HepG2 (cell line): ENCODE measurements around the gene CYB5B. TPM values are rescaled to one million over a fixed set of nuclear protein-coding genes. Genes with fewer than 3 reads are reported as not detected.
A peak's percentile ranks its signal among the peaks of the same experiment; 100 is the strongest.

Source experiments
- AGO2 ChIP-seq: fragments of 200-400 bp; formaldehyde crosslinking; optimal IDR thresholded peaks from 2 replicates; pipeline ENCODE3; 2017; ENCODE audit warnings: mild to moderate bottlenecking, low read depth, low read length, moderate library complexity
- CBX5 ChIP-seq: sonication (generic); formaldehyde crosslinking; IDR thresholded peaks from 2 replicates; pipeline ENCODE4 v1.4.0; 2020; ENCODE audit warnings: missing genetic modification reagents, borderline replicate concordance
- GTF3A ChIP-seq: sonication (generic); formaldehyde crosslinking; conservative IDR thresholded peaks from 2 replicates; pipeline ENCODE4 v1.4.0; 2020; ENCODE audit warnings: mild to moderate bottlenecking, missing genetic modification reagents
- KDM1A ChIP-seq: IDR thresholded peaks from 2 replicates; pipeline ENCODE4 v1.6.1; 2016; ENCODE audit warnings: missing compliant biosample characterization
- KLF6 ChIP-seq: IDR thresholded peaks from 2 replicates; pipeline ENCODE4 v1.8.0; 2016; ENCODE audit warnings: missing biosample characterization, missing genetic modification reagents
- NR2F2 ChIP-seq: IDR thresholded peaks from 2 replicates; pipeline ENCODE4 v1.6.1; 2012; ENCODE audit warnings: low read depth, inconsistent platforms, borderline replicate concordance
- NR3C1 ChIP-seq: sonication (generic); formaldehyde crosslinking; IDR thresholded peaks from 2 replicates; pipeline ENCODE4 v1.4.0; 2020; ENCODE audit warnings: missing genetic modification reagents
- NRL ChIP-seq: sonication (generic); formaldehyde crosslinking; IDR thresholded peaks from 2 replicates; pipeline ENCODE4 v1.5.0; 2020; ENCODE audit warnings: missing genetic modification reagents, mild to moderate bottlenecking, moderate library complexity, borderline replicate concordance
- PTBP1 ChIP-seq: fragments of 200-400 bp; formaldehyde crosslinking; IDR thresholded peaks from 2 replicates; pipeline ENCODE4 v1.6.1; 2018; ENCODE audit warnings: low read length, low read depth; ENCODE audit not compliant: poor library complexity, severe bottlenecking
- RARA ChIP-seq: IDR thresholded peaks from 2 replicates; pipeline ENCODE4 v1.6.1; 2016; ENCODE audit warnings: missing genetic modification reagents, missing compliant biosample characterization
- SAP130 ChIP-seq: IDR thresholded peaks from 2 replicates; pipeline ENCODE4 v1.6.1; 2016; ENCODE audit warnings: low read depth
- ZNF660 ChIP-seq: sonication (generic); formaldehyde crosslinking; IDR thresholded peaks from 2 replicates; pipeline ENCODE4 v1.5.1; 2020; ENCODE audit warnings: mild to moderate bottlenecking, low read depth, missing genetic modification reagents, borderline replicate concordance
- ZSCAN22 ChIP-seq: sonication (generic); formaldehyde crosslinking; IDR thresholded peaks from 2 replicates; pipeline ENCODE4 v1.4.0; 2020; ENCODE audit warnings: mild to moderate bottlenecking, missing genetic modification reagents
- polyA plus RNA-seq, 8 experiments: library from polyadenylated mRNA; depleted of rRNA in 3 of 8; stranded (reverse) in 7 of 8; unstranded in 1 of 8; fragments of >200 nt; fragmentation: Illumina TruSeq in 4 of 8; extraction: Trizol in 4 of 8; gene quantifications; 2 replicates each; pipeline versions ENCODE4 v1.2.1 to v1.2.3, GENCODE V29; 2011 to 2016; ENCODE audit warnings: low read depth in 4 of 8, missing spikeins in 1 of 8, mixed read lengths in 1 of 8; ENCODE audit not compliant: insufficient read depth in 1 of 8
- total RNA-seq, 5 experiments: library from RNA; depleted of rRNA; stranded (reverse); fragments of >200 nt; fragmentation: Illumina TruSeq; extraction: Trizol; gene quantifications; 2 replicates each; pipeline ENCODE4 v1.2.3, GENCODE V29; 2016; ENCODE audit warnings: low read depth in 1 of 5
- TF ChIP-seq, protein P1 (sequence below), 2 experiments: sonication (generic) in 1 of 2; formaldehyde crosslinking in 1 of 2; IDR thresholded peaks; 2 replicates each; pipeline versions ENCODE4 v1.4.0 to v1.6.1; 2016 to 2020; ENCODE audit warnings: borderline replicate concordance in 1 of 2, low read depth in 1 of 2, mild to moderate bottlenecking in 1 of 2, missing genetic modification reagents in 1 of 2
- TF ChIP-seq, protein P2 (sequence below): sonication (generic); formaldehyde crosslinking; IDR thresholded peaks from 2 replicates; pipeline ENCODE4 v1.4.0; 2020; ENCODE audit warnings: mild to moderate bottlenecking, low read depth, missing genetic modification reagents
- TF ChIP-seq, protein P3 (sequence below): sonication (generic); formaldehyde crosslinking; IDR thresholded peaks from 2 replicates; pipeline ENCODE4 v1.8.0; 2022; ENCODE audit warnings: mild to moderate bottlenecking, missing genetic modification reagents, moderate library complexity
- TF ChIP-seq, protein P4 (sequence below): sonication (generic); formaldehyde crosslinking; IDR thresholded peaks from 2 replicates; pipeline ENCODE4 v1.5.1; 2020; ENCODE audit warnings: missing genetic modification reagents, mild to moderate bottlenecking, borderline replicate concordance
- TF ChIP-seq, protein P5 (sequence below): sonication (generic); formaldehyde crosslinking; IDR thresholded peaks from 2 replicates; pipeline ENCODE4 v1.4.0; 2020; ENCODE audit warnings: mild to moderate bottlenecking, missing genetic modification reagents
- TF ChIP-seq, protein P6 (sequence below): sonication (generic); formaldehyde crosslinking; IDR thresholded peaks from 2 replicates; pipeline ENCODE4 v1.5.0; 2020; ENCODE audit warnings: missing genetic modification reagents, mild to moderate bottlenecking, borderline replicate concordance

The CYB5B gene
- total and polyA plus RNA-seq, 2 of the 13 experiments (the other 11 are each of a cell fraction or from before 2014, with no cell fraction given) = 234 to 432 TPM

DNA sequence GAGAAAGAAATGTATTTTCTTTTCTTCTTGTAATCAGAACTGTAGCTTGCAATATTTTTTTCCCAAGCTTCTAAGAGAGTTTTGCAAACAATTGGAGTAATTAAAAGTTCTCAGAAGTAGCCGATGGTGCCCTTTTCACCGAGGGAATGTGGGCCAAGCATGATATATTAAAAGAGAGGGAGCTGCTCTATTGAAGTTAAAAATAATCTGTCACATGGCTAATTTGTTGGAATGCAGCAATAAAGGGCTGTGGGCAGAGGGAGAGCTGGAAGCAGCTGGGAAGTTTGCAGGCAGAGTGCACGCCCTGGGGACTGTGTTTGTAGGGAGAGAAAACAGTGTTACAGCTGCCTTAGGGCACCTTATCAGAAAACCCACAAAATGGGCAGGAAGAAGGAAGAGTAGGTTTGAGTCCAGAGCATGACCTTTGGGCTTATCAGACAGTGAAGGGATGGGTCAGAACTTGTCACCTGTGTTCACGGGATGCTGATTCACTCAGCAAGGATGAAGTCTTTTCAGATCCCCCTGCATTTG, 20.1 kb upstream of the CYB5B start (continued):
- TF ChIP-seq, protein P1, sequence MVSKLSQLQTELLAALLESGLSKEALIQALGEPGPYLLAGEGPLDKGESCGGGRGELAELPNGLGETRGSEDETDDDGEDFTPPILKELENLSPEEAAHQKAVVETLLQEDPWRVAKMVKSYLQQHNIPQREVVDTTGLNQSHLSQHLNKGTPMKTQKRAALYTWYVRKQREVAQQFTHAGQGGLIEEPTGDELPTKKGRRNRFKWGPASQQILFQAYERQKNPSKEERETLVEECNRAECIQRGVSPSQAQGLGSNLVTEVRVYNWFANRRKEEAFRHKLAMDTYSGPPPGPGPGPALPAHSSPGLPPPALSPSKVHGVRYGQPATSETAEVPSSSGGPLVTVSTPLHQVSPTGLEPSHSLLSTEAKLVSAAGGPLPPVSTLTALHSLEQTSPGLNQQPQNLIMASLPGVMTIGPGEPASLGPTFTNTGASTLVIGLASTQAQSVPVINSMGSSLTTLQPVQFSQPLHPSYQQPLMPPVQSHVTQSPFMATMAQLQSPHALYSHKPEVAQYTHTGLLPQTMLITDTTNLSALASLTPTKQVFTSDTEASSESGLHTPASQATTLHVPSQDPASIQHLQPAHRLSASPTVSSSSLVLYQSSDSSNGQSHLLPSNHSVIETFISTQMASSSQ (IDR thresholded peaks at IDR 0.05; ENCODE audit: low read depth) = peak; percentile 63; the same call in 1 of the 2 replicates
- TF ChIP-seq, protein P1 (CRISPR knock-in tag; IDR thresholded peaks at IDR 0.05; ENCODE audit: borderline replicate concordance) = peak; percentile 79; the same call in 1 of the 2 replicates
- TF ChIP-seq NR2F2 = peak; percentile 74; the same call in 1 of the 2 replicates
- no peak for TF ChIP-seq ZSCAN22
- TF ChIP-seq SAP130 (CRISPR knock-in tag) = peak; percentile 90
- TF ChIP-seq KLF6 (CRISPR knock-in tag) = no peak
- no peak for TF ChIP-seq NRL (CRISPR knock-in tag)
- TF ChIP-seq, protein P2, sequence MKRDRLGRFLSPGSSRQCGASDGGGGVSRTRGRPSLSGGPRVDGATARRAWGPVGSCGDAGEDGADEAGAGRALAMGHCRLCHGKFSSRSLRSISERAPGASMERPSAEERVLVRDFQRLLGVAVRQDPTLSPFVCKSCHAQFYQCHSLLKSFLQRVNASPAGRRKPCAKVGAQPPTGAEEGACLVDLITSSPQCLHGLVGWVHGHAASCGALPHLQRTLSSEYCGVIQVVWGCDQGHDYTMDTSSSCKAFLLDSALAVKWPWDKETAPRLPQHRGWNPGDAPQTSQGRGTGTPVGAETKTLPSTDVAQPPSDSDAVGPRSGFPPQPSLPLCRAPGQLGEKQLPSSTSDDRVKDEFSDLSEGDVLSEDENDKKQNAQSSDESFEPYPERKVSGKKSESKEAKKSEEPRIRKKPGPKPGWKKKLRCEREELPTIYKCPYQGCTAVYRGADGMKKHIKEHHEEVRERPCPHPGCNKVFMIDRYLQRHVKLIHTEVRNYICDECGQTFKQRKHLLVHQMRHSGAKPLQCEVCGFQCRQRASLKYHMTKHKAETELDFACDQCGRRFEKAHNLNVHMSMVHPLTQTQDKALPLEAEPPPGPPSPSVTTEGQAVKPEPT = no peak
- TF ChIP-seq, protein P3, sequence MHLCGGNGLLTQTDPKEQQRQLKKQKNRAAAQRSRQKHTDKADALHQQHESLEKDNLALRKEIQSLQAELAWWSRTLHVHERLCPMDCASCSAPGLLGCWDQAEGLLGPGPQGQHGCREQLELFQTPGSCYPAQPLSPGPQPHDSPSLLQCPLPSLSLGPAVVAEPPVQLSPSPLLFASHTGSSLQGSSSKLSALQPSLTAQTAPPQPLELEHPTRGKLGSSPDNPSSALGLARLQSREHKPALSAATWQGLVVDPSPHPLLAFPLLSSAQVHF (CRISPR knock-in tag) = no peak
- no peak for TF ChIP-seq PTBP1
- peak; percentile 58; the same call in 1 of the 2 replicates for TF ChIP-seq KDM1A (CRISPR knock-in tag)
- no peak for TF ChIP-seq GTF3A (CRISPR knock-in tag)
- TF ChIP-seq, protein P4, sequence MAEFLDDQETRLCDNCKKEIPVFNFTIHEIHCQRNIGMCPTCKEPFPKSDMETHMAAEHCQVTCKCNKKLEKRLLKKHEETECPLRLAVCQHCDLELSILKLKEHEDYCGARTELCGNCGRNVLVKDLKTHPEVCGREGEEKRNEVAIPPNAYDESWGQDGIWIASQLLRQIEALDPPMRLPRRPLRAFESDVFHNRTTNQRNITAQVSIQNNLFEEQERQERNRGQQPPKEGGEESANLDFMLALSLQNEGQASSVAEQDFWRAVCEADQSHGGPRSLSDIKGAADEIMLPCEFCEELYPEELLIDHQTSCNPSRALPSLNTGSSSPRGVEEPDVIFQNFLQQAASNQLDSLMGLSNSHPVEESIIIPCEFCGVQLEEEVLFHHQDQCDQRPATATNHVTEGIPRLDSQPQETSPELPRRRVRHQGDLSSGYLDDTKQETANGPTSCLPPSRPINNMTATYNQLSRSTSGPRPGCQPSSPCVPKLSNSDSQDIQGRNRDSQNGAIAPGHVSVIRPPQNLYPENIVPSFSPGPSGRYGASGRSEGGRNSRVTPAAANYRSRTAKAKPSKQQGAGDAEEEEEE = no peak
- no peak for TF ChIP-seq AGO2
- TF ChIP-seq CBX5 (CRISPR knock-in tag) = peak; percentile 89; the same call in 1 of the 2 replicates
- TF ChIP-seq RARA (CRISPR knock-in tag) = peak; percentile 82
- TF ChIP-seq NR3C1 (CRISPR knock-in tag) = no peak
- TF ChIP-seq, protein P5, sequence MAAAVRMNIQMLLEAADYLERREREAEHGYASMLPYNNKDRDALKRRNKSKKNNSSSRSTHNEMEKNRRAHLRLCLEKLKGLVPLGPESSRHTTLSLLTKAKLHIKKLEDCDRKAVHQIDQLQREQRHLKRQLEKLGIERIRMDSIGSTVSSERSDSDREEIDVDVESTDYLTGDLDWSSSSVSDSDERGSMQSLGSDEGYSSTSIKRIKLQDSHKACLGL (CRISPR knock-in tag) = no peak
- TF ChIP-seq, protein P6, sequence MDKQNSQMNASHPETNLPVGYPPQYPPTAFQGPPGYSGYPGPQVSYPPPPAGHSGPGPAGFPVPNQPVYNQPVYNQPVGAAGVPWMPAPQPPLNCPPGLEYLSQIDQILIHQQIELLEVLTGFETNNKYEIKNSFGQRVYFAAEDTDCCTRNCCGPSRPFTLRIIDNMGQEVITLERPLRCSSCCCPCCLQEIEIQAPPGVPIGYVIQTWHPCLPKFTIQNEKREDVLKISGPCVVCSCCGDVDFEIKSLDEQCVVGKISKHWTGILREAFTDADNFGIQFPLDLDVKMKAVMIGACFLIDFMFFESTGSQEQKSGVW (CRISPR knock-in tag) = no peak
- no peak for TF ChIP-seq ZNF660 (CRISPR knock-in tag)
